ACHN (cell line): Measurements from ENCODE around the gene ATP1A4.
A peak's percentile ranks its signal among the peaks of the same experiment; 100 is the strongest.

Source experiments
- DNase-seq: peaks from one replicate; pipeline ENCODE4 v3.0.0-alpha.2; 2015
- in situ Hi-C: cut with HindIII; loops from 2 replicates; pipeline ENCODE4 v1.10.0; 2017; ENCODE audit warnings: low sequenced_read_pairs, low pct_ligation_motif_present, low pct_unique_long_range_greater_than_20kb

Gene ATP1A4

GRCh38 chr1:160211046-160211790, 59.8 kb downstream of the ATP1A4 start:
- in situ Hi-C loops, result no loop called here
- no peak for DNase-seq

GRCh38 chr1:160214481-160215140, 63.2 kb downstream of the ATP1A4 start:
- in situ Hi-C loops, result no loop called here
- no peak for DNase-seq

DNA sequence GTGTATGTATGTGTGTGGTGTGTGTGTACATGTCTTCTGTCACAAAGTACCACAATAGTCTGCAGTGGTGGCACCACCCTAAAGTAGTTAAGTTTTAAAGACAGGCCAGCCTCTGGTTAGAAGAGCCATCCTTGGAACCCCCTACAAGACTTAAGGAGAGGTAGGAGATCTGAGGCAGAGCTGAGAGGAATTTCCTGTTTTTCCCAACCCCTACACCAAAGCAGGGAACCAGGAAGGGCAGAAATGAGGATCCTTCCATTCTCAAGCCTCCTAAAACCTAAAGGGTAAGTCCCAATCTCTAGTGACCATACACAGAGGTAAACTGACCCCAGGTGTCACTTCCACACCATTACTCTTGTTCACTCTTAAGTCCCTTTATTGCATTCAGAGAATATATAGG, 64.9 kb downstream of the ATP1A4 start:
- DNase-seq, result no peak
- in situ Hi-C loops, result no loop called here

GRCh38 chr1:160217481-160218051, 66.2 kb downstream of the ATP1A4 start:
- DNase-seq, result no peak
- in situ Hi-C loops, result no loop called here

DNA sequence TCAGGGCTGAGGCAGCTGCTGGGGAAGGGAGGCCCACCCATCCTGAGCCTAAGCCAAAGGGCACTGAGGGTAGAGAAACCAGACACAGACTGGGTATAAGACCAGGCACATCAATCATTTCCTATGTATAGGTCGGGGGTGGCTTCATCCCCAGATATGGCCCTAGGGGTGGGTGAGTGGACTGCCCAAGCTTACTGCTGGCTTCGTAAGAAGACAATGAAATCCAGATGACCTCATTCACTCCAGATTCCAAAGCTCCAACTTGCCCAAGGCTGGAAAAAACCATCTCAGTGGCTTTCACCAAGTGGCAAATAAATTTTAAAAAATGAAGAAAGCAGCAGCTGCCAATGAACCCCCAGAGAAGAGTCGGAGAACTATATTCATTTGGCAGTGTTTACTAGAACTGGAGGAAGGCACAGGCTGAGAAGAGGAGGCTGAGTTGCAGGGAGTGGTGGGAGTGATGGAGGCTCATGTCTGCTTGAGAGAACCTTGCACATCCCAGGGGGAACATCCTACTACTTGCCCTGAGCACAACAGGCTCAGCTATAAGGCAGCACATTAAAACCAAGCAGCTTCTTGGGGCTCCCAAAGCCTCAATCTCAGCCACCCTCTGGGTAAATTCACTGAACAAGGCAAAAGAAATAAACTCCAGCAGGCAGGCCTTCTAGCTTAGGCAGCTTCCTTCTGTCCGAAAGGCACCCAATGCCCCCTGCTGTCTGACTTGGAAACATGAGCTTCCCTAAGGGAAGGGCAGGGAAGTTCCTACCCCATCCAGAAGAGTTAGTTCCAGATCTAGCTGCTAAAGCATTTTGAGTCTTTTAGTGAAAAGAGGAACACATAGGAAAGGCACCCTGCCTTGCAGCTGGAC, 67.9 kb downstream of the ATP1A4 start:
- in situ Hi-C loops, result no loop called here
- peak; percentile 72 for DNase-seq

DNA sequence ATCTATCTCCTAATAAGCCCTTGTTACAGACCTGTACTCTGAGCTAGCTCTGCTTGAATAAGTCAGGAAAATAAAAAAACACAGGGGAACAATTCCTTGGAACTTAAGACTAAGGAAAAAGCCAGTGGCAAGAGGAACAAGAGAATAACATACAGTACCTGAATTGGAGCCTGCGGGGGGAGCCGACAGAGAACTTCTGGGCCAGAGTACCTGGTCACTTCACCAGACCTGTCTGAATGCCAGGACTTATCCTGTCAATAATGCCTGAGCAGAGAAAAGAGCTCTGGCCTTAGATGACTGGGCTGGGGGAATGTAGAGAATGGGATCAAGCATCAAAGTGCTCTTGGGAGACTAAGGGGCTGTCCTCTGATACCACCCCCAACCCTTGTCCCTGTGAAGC, 68.9 kb downstream of the ATP1A4 start:
- no peak for DNase-seq
- in situ Hi-C loops, result no loop called here

- DNase-seq, result no peak
- in situ Hi-C loops, result no loop called here
Measured at GRCh38 chr1:160221089-160221488, 69.7 kb downstream of the ATP1A4 start.

DNA sequence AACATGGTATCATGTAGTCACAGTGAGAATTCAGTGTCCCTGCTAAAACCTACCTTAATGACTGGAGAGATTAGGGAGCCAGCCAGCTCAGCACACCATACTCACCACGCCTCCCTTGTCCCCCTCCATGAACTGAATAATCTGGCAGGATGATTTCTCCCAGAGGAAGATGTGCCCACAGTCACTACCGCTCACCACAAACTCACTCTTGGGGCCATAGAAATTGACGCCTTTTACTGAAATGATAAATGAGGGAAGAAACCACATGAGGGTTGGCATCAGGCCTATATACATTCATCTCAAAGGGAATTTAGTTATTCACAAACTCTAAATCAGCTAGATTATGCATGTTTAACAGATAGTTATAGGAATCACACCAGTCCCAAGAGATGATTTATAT, 71.1 kb downstream of the ATP1A4 start:
- in situ Hi-C loops, result no loop called here
- DNase-seq, result no peak

DNA sequence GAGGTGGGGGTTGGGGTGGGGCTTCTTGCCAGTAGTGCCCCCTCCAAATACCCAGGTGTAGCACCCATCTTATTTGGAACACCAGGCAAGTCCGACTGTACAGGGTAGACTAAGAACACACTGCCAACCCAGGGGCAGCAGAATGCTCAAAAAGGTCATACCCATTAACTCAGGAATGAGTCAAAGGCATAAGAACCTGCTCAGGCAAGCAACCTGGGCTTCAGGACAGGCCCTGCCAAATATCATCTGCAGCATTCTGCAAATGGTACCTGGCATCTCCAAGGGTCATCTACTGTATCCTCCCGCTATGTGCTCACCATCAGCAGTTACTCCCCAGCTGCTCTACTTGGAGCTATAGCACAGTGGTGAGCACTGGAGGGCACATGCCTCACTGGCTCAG, 73.2 kb downstream of the ATP1A4 start:
- in situ Hi-C loops, result no loop called here
- DNase-seq, result no peak

DNA sequence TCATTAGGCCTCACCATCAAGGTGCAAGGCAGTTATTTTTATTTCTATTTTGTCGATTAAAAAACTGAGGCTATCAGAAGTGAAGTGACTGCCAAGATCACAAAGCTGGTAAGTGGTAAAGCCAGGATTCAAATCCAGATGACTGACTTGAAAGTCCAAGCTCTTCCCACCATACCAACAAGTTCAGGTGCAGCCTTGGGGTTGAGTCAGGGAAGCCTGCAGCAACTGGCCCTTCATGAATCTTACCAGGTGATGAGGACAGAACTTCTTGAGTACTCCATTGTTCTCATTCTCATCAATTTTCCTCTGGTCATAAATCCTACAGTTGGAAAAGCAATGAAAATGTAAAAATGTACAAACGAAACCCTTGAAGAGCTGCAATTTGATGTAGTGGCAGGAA, 73.9 kb downstream of the ATP1A4 start:
- in situ Hi-C loops, result no loop called here
- no peak for DNase-seq

DNA sequence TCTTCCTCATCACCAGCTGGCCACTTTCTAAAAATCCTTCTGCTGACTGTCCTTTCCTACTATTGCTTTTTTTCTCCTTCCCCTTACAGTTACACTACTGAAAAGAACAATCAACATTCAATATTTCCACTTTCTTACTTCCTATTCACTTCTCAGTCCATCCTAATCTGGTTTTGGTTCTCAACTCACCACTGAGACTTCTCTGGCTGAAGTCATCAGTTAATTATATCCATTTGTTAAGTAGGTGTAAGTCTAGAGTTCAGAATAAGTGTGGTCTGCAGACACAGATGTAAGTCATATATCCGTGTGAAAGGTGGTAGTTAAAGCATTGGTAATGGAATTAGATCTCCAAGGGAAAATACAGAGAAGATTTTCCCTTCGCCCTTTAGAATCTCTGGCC, 75.2 kb downstream of the ATP1A4 start:
- in situ Hi-C loops, result no loop called here
- DNase-seq, result no peak

DNA sequence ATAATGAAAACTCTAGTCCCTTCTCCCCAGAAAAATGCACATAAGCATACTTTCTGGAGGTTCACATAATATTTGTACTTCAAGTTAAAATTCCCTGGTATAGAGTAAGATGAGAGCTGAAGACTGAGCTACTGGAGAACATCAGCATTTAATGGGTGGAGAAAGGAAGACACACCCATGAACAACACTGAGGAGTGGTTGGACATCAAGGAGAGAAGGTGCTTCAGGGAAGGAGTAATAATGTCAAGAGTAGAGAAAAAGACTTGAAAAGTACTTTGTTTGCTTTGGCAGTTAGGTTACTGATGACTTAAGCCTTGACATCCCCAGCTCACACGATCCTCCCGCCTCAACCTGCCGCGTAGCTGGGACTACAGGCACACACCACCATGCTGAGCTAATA, 75.6 kb downstream of the ATP1A4 start:
- no peak for DNase-seq
- in situ Hi-C loops, result no loop called here

- DNase-seq, result no peak
- in situ Hi-C loops, result no loop called here
Measured at GRCh38 chr1:160227561-160227960, 76.2 kb downstream of the ATP1A4 start.

DNA sequence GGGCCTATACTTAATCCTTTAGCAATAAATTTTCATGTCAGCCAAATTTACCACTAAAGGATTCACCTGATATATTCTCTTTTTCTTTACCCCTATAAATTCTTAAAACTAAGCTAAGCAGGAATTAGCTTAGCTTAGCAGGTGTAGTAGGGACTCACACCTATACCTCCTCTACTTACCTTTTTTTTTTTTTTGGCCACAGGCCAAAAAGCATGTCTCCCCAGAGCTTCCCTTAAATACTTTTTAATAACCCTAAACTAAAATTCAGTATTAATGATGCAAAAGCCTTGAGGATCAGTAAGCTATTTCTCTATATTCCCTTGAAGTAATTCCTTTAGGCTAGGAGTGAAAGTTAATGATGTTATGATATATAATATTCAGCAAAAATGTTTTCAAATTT, 77.0 kb downstream of the ATP1A4 start:
- in situ Hi-C loops, result no loop called here
- DNase-seq, result no peak

DNA sequence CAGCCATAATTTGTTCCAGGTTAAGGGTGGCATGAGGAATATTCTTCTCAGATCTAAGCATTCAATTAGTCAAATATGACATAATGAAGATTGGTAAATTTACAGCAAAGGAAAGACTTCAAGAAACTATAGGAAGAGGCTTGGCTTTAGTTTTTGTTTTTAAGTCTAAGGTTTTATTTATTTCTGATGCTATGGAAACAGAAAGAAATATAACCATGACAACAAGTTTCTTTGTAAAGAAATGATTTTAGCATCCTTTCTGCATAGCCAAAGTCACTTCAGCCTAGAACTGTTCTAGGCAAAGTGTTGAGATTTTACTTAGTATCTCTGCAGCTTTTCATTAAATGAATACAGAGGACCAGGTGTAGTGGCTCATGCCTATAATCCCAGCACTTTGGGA, 81.5 kb downstream of the ATP1A4 start:
- in situ Hi-C loops, result no loop called here

More for the DNA sequence above, 81.5 kb downstream of the ATP1A4 start:
- no peak for DNase-seq
